Mucosa of stomach (tissue), 1 donor: ENCODE results near the gene NFYC.
"Not testable (repeated sequence)": the region's sequence is repeated elsewhere in the genome, so short reads cannot be mapped to it uniquely, and the experiment has no call there.

ENCODE experiments used
- H3K27me3 ChIP-seq: one replicate; pipeline ENCODE4 v1.7.0; 2013; ENCODE audit warnings: mild to moderate bottlenecking, low read length; ENCODE audit not compliant: control insufficient read depth, insufficient read depth
- H3K36me3 ChIP-seq: one replicate; pipeline ENCODE4 v1.7.0; 2013; ENCODE audit warnings: low read length; ENCODE audit not compliant: control insufficient read depth, insufficient read depth
- H3K4me1 ChIP-seq: one replicate; pipeline ENCODE4 v1.7.0; 2013; ENCODE audit warnings: mild to moderate bottlenecking, low read length; ENCODE audit not compliant: control insufficient read depth, insufficient read depth
- H3K4me3 ChIP-seq: one replicate; pipeline ENCODE4 v1.7.0; 2013; ENCODE audit warnings: low read length
- H3K9ac ChIP-seq: one replicate; pipeline ENCODE4 v1.7.0; 2013; ENCODE audit warnings: mild to moderate bottlenecking, low read length, moderate library complexity
- H3K9me3 ChIP-seq: one replicate; pipeline ENCODE4 v1.7.0; 2013; ENCODE audit warnings: mild to moderate bottlenecking, low read length, moderate library complexity; ENCODE audit not compliant: control insufficient read depth
- donor health status: Pancreatic carcinoma.

NFYC gene

GRCh38 chr1:40711465-40712404 lies 20.2 kb downstream of the NFYC start:
- H3K4me3 ChIP-seq, result no peak overlapping the region
- no peaks in the 10 kb centered on the region for H3K36me3 ChIP-seq
- H3K4me1 ChIP-seq, result peaks cover 28% of the 10 kb centered on the region
- no peaks in the 10 kb centered on the region for H3K27me3 ChIP-seq
- H3K9ac ChIP-seq, result no peak overlapping the region
- H3K9me3 ChIP-seq, result no peaks in the 10 kb centered on the region

DNA sequence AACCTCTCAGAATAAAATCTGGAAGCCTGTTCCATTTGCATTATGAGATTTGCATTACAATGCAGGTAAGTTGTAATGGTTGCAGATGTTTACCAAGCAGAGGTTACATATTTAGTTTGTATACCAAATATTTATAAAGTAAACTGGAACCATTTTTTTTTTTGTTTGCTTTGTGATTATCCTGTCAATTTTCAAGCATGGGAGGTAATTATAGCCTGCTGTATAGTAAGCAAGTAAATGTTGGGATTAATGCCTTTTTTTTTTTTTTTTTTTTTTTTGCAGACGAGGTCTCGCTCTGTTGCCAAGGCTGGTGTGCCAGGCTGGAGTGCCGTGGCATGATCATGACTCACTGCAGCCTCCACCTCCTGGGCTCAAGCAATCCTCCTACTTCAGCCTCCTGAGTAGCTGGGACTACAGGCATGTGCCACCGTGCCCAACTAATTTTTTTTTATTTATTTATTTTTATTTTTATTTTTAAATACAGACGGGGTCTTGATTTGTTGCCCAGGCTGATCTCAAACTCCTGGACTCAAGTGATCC lies 21.0 kb downstream of the NFYC start:
- Histone ChIP-seq H3K36me3 (no peaks in the 10 kb centered on the region), H3K4me3 (no peak overlapping the region), H3K9me3 (no peaks in the 10 kb centered on the region), H3K9ac (no peak overlapping the region), H3K4me1 (peaks cover 28% of the 10 kb centered on the region), H3K27me3 (no peaks in the 10 kb centered on the region)

- H3K36me3 ChIP-seq, result no peaks in the 10 kb centered on the region
- H3K27me3 ChIP-seq, result no peaks in the 10 kb centered on the region
- peaks cover 33% of the 10 kb centered on the region for H3K4me1 ChIP-seq
- H3K9ac ChIP-seq, result no peak overlapping the region
- no peaks in the 10 kb centered on the region for H3K9me3 ChIP-seq
- H3K4me3 ChIP-seq, result no peak overlapping the region
These were observed 21.5 kb downstream of the NFYC start for GRCh38 chr1:40712997-40713396.

DNA sequence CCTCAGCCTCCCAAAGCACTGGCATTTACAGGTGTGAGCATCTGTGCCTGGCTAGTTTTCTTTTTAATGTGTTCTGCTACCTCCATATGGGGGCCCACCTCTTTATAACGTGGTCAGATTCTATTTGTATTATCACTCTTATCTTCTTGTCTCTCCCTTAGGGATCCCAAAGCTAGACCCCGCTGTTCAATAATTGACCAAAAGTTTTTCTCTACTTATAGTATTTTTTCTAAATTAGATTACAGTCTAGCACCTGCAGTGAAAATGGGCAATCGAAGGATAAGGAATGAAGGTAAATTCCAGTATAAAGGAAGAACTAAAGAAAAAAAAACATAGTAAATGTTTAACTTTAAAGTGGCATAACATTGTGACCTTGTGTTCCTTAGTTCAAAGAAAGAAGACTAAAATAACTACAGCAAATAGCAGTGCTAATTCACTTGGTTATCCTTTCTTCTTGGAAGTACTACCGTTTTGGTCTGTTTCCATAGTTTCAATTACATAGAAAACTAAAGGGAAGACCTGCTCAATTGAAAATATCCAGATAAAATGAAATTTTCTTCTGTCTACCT lies 24.1 kb downstream of the NFYC start:
- no peaks in the 10 kb centered on the region for H3K36me3 ChIP-seq
- no peak overlapping the region for H3K4me3 ChIP-seq
- peaks cover 42% of the 10 kb centered on the region for H3K4me1 ChIP-seq
- H3K9me3 ChIP-seq, result no peaks in the 10 kb centered on the region
- H3K9ac ChIP-seq, result no peak overlapping the region
- no peaks in the 10 kb centered on the region for H3K27me3 ChIP-seq

GRCh38 chr1:40717065-40717464 lies 25.6 kb downstream of the NFYC start:
- H3K4me1 ChIP-seq, result peaks cover 27% of the 10 kb centered on the region

DNA sequence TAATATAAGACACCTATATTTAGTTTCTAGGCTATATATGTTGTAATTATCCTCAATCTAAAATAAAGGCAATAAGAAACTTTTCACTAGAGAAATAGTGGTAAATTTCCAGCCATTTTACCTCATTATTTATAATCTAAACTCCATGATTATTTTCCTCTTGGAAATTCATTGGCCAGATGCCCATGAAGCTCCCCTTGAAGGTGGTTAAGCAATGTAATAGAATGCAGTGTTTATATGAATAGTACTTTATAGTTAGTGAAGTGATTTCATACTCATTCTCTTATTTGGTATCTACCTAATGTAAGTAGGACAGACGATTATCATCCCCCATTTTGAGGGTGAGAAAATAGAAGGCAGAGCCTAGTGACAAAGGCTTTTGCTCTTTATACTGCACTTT lies 26.5 kb downstream of the NFYC start:
- no peaks in the 10 kb centered on the region for H3K9me3 ChIP-seq
- no peak overlapping the region for H3K4me3 ChIP-seq
- H3K9ac ChIP-seq, result no peak overlapping the region
- no peaks in the 10 kb centered on the region for H3K36me3 ChIP-seq
- H3K27me3 ChIP-seq, result no peaks in the 10 kb centered on the region
- H3K4me1 ChIP-seq, result peaks cover 25% of the 10 kb centered on the region

More at GRCh38 chr1:40717065-40717464, 25.6 kb downstream of the NFYC start:
- Histone ChIP-seq H3K4me3 (no peak overlapping the region), H3K36me3 (no peaks in the 10 kb centered on the region), H3K9me3 (no peaks in the 10 kb centered on the region), H3K9ac (no peak overlapping the region), H3K27me3 (no peaks in the 10 kb centered on the region)

DNA sequence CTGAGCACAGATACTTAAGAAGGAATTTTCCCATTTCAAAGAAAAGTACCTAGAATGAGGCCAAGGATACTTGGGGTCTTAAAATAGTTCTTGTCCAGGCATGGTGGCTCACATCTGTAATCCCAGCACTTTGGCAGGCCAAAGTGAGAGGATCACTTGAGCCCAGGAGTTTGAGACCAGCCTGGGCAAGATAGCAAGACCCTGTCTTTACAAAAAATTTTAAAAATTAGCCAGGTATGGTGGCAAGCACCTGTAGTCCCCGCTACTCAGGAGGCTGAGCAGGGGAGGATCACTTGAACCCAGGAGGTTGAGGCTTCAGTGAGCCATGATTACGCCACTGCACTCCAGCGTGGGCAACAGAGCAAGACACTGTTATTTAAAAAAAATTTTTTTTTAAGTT lies 29.0 kb downstream of the NFYC start:
- Histone ChIP-seq H3K9ac (no peak overlapping the region), H3K27me3 (no peaks in the 10 kb centered on the region), H3K9me3 (no peaks in the 10 kb centered on the region), H3K4me3 (no peak overlapping the region), H3K36me3 (no peaks in the 10 kb centered on the region), H3K4me1 (peaks cover 18% of the 10 kb centered on the region)

GRCh38 chr1:40722622-40723021 lies 31.1 kb downstream of the NFYC start:
- H3K36me3 ChIP-seq, result no peaks in the 10 kb centered on the region
- no peak overlapping the region for H3K9ac ChIP-seq
- no peaks in the 10 kb centered on the region for H3K27me3 ChIP-seq
- peaks cover 16% of the 10 kb centered on the region for H3K4me1 ChIP-seq
- no peaks in the 10 kb centered on the region for H3K9me3 ChIP-seq
- no peak overlapping the region for H3K4me3 ChIP-seq

GRCh38 chr1:40723196-40723955 lies 31.9 kb downstream of the NFYC start:
- Histone ChIP-seq H3K4me3 (no peak overlapping the region), H3K9ac (no peak overlapping the region), H3K36me3 (no peaks in the 10 kb centered on the region), H3K4me1 (peaks cover 9% of the 10 kb centered on the region), H3K27me3 (no peaks in the 10 kb centered on the region), H3K9me3 (no peaks in the 10 kb centered on the region)

DNA sequence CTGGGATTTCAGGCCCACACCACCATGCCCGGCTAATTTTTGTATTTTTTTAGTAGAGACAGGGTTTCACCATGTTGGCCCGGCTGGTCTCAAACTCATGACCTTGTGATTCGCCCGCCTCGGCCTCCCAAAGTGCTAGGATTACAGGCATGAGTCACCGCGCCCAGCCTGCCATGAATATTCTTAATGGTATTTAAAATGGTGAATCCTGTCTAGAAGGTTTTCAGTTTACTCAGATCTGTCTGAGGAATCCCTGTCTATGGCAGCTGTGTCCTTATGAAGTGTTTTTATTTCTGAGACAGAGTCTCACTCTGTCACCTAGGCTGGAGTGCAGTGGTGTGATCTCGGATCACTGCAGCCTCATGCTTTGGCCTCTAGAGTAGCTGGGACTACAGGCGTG lies 36.2 kb downstream of the NFYC start:
- H3K27me3 ChIP-seq, H3K9me3 ChIP-seq, H3K4me1 ChIP-seq, H3K9ac ChIP-seq, H3K36me3 ChIP-seq, H3K4me3 ChIP-seq: not testable (repeated sequence)

DNA sequence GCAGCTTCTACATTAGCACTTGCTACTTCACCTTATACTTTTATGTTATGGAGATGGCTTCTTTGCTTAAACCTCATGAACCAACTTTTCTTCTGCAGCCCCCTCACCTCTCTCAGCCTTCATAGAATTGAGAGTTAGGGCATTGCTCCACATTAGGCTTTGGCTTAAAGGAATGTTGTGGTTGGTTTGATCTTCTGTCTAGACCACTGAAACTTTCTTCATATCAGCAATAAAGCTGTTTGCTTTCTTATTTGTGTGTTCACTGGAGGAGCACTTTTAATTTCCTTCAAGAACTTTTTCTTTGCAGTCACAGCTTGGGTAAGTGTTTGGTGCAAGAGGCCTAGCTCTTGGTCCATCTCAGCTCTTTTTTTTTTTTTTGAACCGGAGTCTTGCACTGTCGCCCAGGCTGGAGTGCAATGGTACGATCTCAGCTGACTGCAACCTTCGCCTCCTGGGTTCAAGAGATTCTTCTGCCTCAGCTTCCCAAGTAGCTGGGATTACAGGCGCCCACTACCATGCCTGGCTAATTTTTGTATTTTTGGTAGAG lies 37.9 kb downstream of the NFYC start:
- not testable (repeated sequence) for H3K27me3 ChIP-seq, H3K4me3 ChIP-seq, H3K9me3 ChIP-seq, H3K4me1 ChIP-seq, H3K36me3 ChIP-seq, H3K9ac ChIP-seq
